Measurements from ENCODE around the gene LHX2.
A peak's percentile ranks its signal among the peaks of the same experiment; 100 is the strongest.

The LHX2 gene

DNA sequence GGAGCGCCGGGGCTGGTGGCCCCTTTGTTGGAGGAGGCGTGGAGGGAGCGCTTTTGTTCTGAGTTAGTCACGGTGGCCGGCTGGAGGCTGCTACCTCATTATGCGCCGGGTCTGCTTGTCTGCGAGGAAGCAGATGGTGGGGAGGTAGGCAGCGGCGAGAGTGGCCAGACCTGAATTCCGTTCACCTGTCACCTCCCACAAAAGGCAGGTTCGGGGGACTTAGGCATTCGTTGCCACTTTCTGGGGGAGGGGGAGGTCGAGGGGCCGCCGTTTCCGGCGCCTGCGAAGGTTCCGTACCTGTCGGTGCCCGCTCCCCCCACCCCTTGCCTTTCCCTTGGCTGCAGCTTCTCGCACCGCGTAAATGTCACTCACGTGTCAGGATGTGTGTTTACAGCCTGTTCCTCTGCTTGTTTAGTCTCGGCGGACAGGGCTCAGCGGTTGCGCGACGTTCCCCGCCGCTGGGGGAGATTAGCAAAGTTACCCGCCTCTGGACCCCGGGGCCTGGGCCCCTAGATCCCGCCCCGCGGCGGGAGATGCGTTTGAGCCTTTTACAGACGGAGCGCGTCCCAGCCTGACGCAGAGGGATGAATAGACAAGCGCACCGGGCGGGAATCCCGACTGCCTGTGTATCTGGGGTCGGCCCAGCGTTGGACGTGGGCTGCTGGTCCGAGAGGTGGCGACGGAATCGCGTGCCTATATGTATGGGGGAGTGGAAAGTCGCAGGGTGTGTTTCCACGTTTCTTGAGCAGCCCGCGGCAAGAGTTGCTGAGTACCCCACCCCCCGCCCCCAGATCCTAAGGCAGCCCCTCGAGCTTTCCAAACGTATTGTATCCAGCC, 2.7 kb upstream of the LHX2 start:
- Histone ChIP-seq H3K4me1 (ENCODE audit: low read length) (peaks cover 56% of the 10 kb centered on the region), H4K20me1 (ENCODE audit: insufficient read depth, low read length) (peaks cover 19% of the 10 kb centered on the region; the same call in 1 of the 2 replicates), H2AFZ (ENCODE audit: low read depth, low read length) (no peak overlapping the region), H3K27ac (ENCODE audit: low read length) (no peak overlapping the region), H3K4me3 (ENCODE audit: low read length) (no peak overlapping the region), H3K9me3 (ENCODE audit: insufficient read depth, low read length) (no peaks in the 10 kb centered on the region), H3K4me2 (ENCODE audit: low read length) (no peak overlapping the region), H3K79me2 (ENCODE audit: low read length) (no peaks in the 10 kb centered on the region), H3K9ac (ENCODE audit: low read length) (no peak overlapping the region), H3K27me3 (ENCODE audit: low read depth, low read length) (peaks cover 54% of the 10 kb centered on the region), H3K36me3 (replicated peaks; ENCODE audit: low read depth, low read length) (no peaks in the 10 kb centered on the region)
- TF ChIP-seq, protein P1, sequence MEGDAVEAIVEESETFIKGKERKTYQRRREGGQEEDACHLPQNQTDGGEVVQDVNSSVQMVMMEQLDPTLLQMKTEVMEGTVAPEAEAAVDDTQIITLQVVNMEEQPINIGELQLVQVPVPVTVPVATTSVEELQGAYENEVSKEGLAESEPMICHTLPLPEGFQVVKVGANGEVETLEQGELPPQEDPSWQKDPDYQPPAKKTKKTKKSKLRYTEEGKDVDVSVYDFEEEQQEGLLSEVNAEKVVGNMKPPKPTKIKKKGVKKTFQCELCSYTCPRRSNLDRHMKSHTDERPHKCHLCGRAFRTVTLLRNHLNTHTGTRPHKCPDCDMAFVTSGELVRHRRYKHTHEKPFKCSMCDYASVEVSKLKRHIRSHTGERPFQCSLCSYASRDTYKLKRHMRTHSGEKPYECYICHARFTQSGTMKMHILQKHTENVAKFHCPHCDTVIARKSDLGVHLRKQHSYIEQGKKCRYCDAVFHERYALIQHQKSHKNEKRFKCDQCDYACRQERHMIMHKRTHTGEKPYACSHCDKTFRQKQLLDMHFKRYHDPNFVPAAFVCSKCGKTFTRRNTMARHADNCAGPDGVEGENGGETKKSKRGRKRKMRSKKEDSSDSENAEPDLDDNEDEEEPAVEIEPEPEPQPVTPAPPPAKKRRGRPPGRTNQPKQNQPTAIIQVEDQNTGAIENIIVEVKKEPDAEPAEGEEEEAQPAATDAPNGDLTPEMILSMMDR (IDR thresholded peaks at IDR 0.05; ENCODE audit: low read depth, low read length), result no peak
- TF ChIP-seq EZH2phosphoT487 (IDR thresholded peaks at IDR 0.05; ENCODE audit: low read depth), result no peak

DNA sequence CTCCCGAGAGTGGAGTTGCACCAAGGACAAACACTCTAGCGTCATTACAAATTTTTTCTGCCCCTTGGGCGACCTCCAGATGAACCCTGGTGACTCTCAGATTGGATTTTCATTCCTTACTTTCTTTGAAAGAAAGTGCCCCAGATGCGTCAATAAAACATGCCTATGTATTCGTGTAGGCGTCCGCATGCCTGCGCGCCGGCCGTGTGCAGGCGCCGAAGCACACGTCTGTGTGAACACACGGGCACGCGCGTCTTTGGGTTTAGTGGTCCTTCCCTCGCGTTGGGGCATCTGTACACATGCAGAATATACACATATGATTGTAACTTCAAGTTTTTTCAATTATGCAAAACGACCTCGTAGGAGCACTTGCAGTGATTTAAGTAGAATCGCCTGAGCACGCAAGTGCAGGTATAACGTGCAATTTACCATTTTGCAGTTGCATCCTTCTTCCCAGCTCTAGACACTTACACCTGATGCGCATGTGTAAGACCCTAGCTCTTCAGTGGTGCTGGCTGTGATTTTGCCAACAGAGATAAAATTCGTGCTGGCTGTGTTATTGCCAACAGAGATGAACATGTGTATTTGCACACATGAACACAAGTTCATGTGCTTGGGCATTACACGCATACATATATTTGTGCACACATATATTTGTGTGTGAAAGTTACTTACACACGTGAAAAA, 1.9 kb upstream of the LHX2 start:
- H3K4me2 ChIP-seq (ENCODE audit: low read length), result peak overlapping the region; percentile 62

DNA sequence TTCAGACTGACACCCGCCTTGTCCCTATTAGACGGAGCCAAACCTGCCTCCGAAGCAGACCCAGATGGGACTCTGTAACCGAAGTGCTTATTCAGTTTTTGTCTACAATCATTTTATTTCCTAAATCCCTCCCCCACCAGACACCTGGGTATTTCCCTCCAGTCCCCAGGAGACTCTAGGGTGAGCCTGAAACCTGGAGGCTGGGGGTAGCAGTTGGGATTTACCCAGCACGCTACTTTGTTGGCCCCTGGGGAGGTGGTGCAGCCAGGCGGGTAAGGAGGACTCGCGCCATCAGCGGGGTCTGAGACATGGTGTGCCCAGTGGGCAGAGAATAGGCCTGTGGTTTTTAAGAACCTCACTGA, 1.3 kb upstream of the LHX2 start:
- peaks cover 40% of the 10 kb centered on the region for H3K27me3 ChIP-seq (ENCODE audit: low read depth, low read length)
- H3K9ac ChIP-seq (ENCODE audit: low read length), result no peak overlapping the region
- no peak for TF ChIP-seq EZH2phosphoT487 (IDR thresholded peaks at IDR 0.05; ENCODE audit: low read depth)
- TF ChIP-seq, protein P1 (IDR thresholded peaks at IDR 0.05; ENCODE audit: low read depth, low read length), result no peak
- no peaks in the 10 kb centered on the region for H3K79me2 ChIP-seq (ENCODE audit: low read length)
- no peak overlapping the region for H3K27ac ChIP-seq (ENCODE audit: low read length)
- H3K4me2 ChIP-seq (ENCODE audit: low read length), result peak overlapping the region; percentile 62
- H2AFZ ChIP-seq (ENCODE audit: low read depth, low read length), result no peak overlapping the region
- H3K4me3 ChIP-seq (ENCODE audit: low read length), result peak overlapping the region; percentile 39
- H3K36me3 ChIP-seq (replicated peaks; ENCODE audit: low read depth, low read length), result no peaks in the 10 kb centered on the region
- H3K9me3 ChIP-seq (ENCODE audit: insufficient read depth, low read length), result no peaks in the 10 kb centered on the region
- peaks cover 43% of the 10 kb centered on the region for H3K4me1 ChIP-seq (ENCODE audit: low read length)
- H4K20me1 ChIP-seq (ENCODE audit: insufficient read depth, low read length), result peaks cover 19% of the 10 kb centered on the region; the same call in 1 of the 2 replicates

More for the DNA sequence above, 1.9 kb upstream of the LHX2 start:
- Histone ChIP-seq H2AFZ (ENCODE audit: low read depth, low read length) (no peak overlapping the region), H3K27ac (ENCODE audit: low read length) (no peak overlapping the region), H4K20me1 (ENCODE audit: insufficient read depth, low read length) (peaks cover 19% of the 10 kb centered on the region; the same call in 1 of the 2 replicates), H3K36me3 (replicated peaks; ENCODE audit: low read depth, low read length) (no peaks in the 10 kb centered on the region), H3K79me2 (ENCODE audit: low read length) (no peaks in the 10 kb centered on the region), H3K9ac (ENCODE audit: low read length) (no peak overlapping the region), H3K4me3 (ENCODE audit: low read length) (peak overlapping the region; percentile 39), H3K9me3 (ENCODE audit: insufficient read depth, low read length) (no peaks in the 10 kb centered on the region), H3K4me1 (ENCODE audit: low read length) (peaks cover 49% of the 10 kb centered on the region), H3K27me3 (ENCODE audit: low read depth, low read length) (peaks cover 46% of the 10 kb centered on the region)
- TF ChIP-seq, protein P1 (IDR thresholded peaks at IDR 0.05; ENCODE audit: low read depth, low read length), result no peak
- TF ChIP-seq EZH2phosphoT487 (IDR thresholded peaks at IDR 0.05; ENCODE audit: low read depth), result no peak

DNA sequence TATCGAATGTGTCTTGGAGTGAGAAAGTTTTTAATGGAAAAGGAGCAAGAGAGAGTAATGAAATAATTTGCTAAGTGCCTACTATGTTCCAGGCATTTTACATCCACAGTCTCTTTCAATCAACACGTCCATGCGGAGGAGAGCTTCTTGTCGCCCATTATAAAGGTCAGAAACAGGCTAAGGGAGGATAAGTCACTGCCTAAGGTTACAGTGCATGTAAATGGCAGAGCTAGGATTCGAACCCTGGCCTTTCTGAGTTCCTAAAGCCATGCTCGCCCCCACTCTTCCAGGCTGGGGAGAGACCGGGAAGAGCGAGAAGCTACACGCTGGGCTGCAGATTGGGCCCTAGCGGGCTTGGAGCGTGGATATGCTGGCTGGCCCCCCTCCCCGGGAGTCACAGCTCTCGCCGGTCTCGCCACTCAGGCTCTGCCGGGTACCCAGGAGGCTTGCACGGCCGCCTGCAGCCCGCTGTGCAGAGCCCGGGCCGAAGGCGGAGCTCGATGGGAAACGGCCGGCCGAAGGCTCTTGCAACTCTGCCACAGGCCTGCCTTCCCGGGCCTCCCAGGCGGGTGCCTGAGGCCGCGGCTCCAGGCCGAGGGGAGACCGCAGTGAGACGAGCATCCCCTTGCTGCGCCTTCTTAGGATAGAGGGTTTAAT, 775 bp upstream of the LHX2 start:
- peaks cover 37% of the 10 kb centered on the region for H3K4me1 ChIP-seq (ENCODE audit: low read length)
- H3K9ac ChIP-seq (ENCODE audit: low read length), result no peak overlapping the region
- H3K4me3 ChIP-seq (ENCODE audit: low read length), result peak overlapping the region; percentile 39
- H4K20me1 ChIP-seq (ENCODE audit: insufficient read depth, low read length), result peaks cover 19% of the 10 kb centered on the region; the same call in 1 of the 2 replicates
- H2AFZ ChIP-seq (ENCODE audit: low read depth, low read length), result no peak overlapping the region
- H3K4me2 ChIP-seq (ENCODE audit: low read length), result peak overlapping the region; percentile 62
- H3K36me3 ChIP-seq (replicated peaks; ENCODE audit: low read depth, low read length), result no peaks in the 10 kb centered on the region
- H3K27ac ChIP-seq (ENCODE audit: low read length), result no peak overlapping the region
- H3K27me3 ChIP-seq (ENCODE audit: low read depth, low read length), result peaks cover 35% of the 10 kb centered on the region
- no peaks in the 10 kb centered on the region for H3K79me2 ChIP-seq (ENCODE audit: low read length)
- TF ChIP-seq, protein P1 (IDR thresholded peaks at IDR 0.05; ENCODE audit: low read depth, low read length), result no peak
- TF ChIP-seq EZH2phosphoT487 (IDR thresholded peaks at IDR 0.05; ENCODE audit: low read depth), result no peak
- no peaks in the 10 kb centered on the region for H3K9me3 ChIP-seq (ENCODE audit: insufficient read depth, low read length)

Data from OCI-LY3 (cell line).